ENCODE results near the gene MAPKAP1.

- no peak for TF ChIP-seq CTCF (IDR thresholded peaks at IDR 0.05)
- TF ChIP-seq POLR2A (IDR thresholded peaks at IDR 0.05) = no peak
Observed at GRCh38 chr9:125687163-125687863, 19.7 kb downstream of the MAPKAP1 start.
